Muscle of back (tissue), 11 donors: ENCODE measurements around the gene ZFP36. TPM values are rescaled to one million over a fixed set of nuclear protein-coding genes. Genes with fewer than 3 reads are reported as not detected.

ENCODE experiments used
- DNase-seq, 3 donors: peaks; one replicate each; pipeline versions ENCODE4 v3.0.0 to v3.0.0-alpha.2; 2013
- polyA plus RNA-seq, 10 donors: library from polyadenylated mRNA; unstranded; fragments of 120-200 nt; gene quantifications; one replicate each; pipeline ENCODE4 v1.2.1, GENCODE V29; 2013; ENCODE audit not compliant: insufficient read length in 10 of 10

ZFP36 gene
- polyA plus RNA-seq, 10 donors: 25.2 to 399 (median 70.0) TPM

DNA sequence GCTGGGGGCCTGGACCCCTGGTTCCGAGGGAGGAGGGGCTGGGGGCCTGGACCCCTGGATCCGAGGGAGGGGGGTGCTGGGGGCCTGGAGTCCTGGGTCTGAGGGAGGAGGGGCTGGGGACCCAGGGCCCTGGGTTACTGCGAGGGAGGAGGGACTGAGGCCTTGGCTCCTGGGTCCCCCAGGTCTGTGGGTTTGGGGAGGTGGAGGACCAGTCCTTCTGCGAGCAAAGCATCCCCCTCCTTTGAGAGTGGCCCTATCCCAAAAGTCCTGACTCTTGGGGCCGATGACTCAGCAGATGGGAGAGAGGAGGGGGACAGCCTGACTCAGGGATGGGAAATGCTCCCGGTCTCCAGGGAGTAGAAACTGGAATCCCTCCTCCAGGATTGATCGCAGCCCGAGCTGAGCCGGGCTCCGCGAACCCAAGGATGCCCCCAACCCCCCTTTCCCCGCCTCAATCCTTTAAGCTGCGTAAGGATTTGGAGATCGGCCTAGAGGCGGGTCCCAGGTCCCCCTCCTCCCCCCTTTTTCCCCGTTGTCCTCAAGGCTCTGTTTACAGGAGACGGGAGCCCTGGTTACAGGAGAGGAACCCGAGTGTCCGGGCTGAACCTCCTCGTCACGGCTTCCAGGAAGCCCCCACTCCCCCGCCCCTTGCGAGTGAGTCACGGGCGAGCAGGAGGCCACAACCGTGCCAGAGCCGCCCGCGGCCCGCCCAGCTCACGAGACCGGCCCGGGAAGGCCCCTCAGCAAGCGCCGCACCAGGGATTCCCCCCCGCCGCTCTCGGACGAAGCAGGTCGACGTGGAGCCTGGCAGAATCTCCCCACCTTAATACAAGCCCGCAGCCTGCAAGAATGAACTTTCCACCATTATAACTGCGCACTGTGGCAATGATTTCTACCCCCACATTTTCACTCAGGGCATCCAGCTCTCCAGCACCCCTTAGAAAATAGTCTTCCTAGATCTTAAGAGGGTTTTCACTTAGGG lies 3.0 kb upstream of the ZFP36 start:
- DNase-seq: peak; percentile 97 to 99 (median 99)

DNA sequence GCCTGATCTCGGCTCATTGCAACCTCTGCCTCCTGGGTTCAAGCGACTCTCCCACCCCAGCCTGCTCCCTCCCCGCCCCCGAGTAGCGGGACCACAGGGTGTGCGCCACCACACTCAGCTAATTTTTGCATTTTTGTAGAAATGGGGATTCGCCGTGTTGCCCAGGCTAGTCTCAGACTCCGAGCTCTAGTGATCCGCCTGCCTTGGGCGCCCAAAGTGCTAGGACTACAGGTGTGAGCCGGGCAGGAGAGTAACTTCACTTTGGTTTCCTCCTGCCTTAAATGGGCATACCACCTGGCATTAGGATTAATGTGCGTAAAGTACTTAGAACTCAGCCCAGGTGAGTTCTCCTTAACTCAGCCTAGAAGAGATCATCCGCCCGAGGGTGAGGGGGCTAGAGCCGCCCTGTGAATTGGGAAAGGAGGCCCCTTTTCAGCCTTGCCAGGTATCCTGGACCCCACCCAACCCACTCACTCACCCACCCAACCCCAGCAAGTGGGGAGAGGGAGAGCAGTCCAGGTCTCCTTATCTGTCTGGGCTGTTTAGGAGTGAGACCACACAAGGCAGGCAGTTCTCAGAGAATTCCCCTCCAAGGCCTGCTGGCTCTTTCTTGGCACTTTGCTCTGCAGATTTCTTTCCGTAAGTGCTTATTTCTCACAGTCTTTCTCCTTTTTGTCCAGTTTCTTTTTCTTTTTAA lies 1.2 kb upstream of the ZFP36 start:
- peak in 1 of 3 donors; percentile 50 for DNase-seq

DNA sequence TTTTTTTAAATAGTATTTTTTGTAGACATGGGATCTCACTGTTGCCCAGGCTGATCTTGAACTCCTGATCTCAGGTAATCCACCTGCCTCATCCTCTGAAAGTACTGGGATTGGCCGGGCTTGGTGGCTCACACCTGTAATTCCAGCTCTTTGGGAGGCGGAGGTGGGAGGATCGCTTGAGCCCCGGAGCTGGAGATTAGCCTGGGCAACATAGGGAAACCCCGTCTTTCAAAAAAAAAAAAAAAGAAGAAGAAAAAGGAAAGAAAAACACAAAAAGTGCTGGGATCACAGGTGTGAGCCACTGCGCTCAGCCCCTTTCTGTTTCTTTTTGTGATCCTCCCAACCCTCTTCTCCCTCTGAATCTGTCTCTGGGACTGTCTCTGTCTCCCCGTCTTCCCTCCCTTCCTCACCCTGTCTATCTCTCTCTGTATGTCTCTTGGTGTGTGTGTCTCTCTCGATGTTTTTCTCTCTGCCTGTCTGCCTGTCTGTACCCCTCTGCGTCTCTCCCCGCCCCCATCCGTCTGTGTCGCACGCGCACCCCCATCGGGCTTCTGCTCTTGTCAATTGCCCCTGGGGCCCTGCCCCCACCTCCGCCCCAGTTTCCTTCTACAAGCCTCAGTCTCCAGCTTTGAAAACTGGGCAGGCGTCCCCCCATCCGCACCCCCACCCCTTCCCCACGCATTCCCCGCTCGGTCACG lies 540 bp upstream of the ZFP36 start:
- no peak for DNase-seq

DNA sequence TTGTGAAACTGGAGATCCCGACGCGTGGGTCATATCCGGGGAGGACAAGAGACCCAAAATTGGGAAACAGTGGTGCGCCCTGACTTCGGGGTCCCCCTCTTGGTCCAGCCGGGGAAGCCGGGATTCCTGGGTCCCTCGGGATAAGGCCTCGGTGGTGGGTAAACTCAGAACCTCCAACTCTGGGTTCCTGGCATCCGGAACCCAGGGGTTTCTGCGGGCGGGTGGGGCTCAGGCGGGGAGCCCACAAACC lies 688 bp downstream of the ZFP36 start:
- DNase-seq: no peak

GRCh38 chr19:39407660-39408391 lies 1.2 kb downstream of the ZFP36 start:
- no peak for DNase-seq

GRCh38 chr19:39408392-39409207 lies 2.0 kb downstream of the ZFP36 start:
- peak in 1 of 3 donors; percentile 62 for DNase-seq

DNA sequence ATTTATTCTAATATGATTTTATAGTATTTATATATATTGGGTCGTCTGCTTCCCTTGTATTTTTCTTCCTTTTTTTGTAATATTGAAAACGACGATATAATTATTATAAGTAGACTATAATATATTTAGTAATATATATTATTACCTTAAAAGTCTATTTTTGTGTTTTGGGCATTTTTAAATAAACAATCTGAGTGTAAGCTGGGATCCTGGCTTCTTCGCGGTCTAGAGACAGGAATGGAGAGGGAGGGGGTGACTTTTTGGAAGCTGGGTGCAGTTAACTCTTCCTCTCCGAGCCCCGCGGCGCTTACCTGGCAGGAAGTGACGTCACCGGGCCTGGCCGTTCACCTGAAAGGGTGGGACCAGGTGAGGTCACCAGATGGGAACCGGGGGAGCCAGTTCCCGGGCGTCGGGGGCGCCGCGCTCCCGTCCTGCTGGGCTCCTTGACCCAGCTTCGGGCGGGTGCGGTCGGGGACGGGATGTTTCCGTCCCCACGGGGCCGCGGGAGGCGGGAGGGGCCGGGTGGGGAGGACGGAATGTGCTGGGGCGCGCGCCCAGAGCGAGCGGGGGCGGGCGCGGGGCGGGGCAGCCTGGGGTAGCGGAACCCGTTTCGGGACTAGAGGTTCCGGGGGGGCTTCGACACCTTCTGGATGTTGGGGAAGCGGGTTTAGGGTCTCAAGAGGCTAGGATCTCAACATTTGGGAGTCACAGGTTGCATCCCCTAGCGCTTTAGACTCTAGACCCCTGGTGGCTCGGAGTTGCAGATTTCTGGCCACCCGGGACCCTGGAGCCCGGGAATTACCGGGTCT lies 2.8 kb downstream of the ZFP36 start:
- peak in 2 of 3 donors; percentile 87 to 91 for DNase-seq

GRCh38 chr19:39410017-39410830 lies 3.6 kb downstream of the ZFP36 start:
- DNase-seq: peak in 2 of 3 donors; percentile 73 to 81

- no peak for DNase-seq
Observed at GRCh38 chr19:39410831-39411080, 4.1 kb downstream of the ZFP36 start.

GRCh38 chr19:39411081-39411831 lies 4.6 kb downstream of the ZFP36 start:
- peak in 2 of 3 donors; percentile 70 to 79 for DNase-seq

- peak; percentile 92 to 96 (median 93) for DNase-seq
Observed at GRCh38 chr19:39411832-39412099, 5.1 kb downstream of the ZFP36 start.

GRCh38 chr19:39412100-39412866 lies 5.6 kb downstream of the ZFP36 start, which contains the start of gene PLEKHG2:
PLEKHG2 (plus strand) TSS chr19:39412669; CDS start chr19:39414087, 1,418 bp downstream.
- peak; percentile 99 to 100 (median 100) for DNase-seq

DNA sequence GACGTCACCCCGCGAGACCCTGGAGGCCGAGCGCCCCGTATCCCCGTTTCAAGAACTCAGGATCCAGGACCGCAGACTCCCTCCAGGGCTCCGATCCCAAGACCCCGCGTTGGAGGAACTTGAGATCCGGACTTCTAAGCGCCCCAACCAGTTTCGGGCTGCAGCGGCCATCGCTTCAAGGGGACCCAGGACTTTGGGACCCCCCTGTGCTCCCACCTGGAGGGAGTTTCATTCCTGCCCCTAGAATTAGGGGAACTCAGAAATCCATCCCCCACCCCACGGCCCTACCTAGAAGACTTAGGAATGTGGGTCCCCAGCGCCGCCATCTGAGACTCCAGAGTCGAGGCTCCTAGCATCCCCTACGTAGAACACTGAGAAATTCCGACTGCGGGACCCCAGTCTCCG lies 6.2 kb downstream of the ZFP36 start:
- DNase-seq: peak in 1 of 3 donors; percentile 90

- DNase-seq: peak in 2 of 3 donors; percentile 82 to 92
Observed at GRCh38 chr19:39413272-39413910, 6.7 kb downstream of the ZFP36 start.

GRCh38 chr19:39413911-39414608 lies 7.4 kb downstream of the ZFP36 start:
- no peak for DNase-seq
